HEK293 (cell line): ENCODE results near the gene MAML3.
A peak's percentile ranks its signal among the peaks of the same experiment; 100 is the strongest.

Source experiments
- CTCF ChIA-PET: fragments of 350-600 bp; formaldehyde crosslinking; extraction: SDS; loops from one replicate; lab custom pipeline; 2021; ENCODE audit warnings: antibody characterized with exemption; lab: Yijun Ruan, JAX
- POLR2A ChIA-PET: fragments of 300-600 bp; formaldehyde crosslinking; extraction: SDS; loops from one replicate; lab custom pipeline; 2020; ENCODE audit warnings: antibody characterized with exemption, inconsistent platforms; lab: Yijun Ruan, JAX
- H3K27ac ChIP-seq: fragments of 200-500 bp; sonication (Bioruptor generic); 2 replicates; pipeline ENCODE4 v1.5.1; 2014; ENCODE audit warnings: low read depth, low read length, control low read depth, inconsistent platforms; ENCODE audit errors: extremely low read depth
- H3K36me3 ChIP-seq, 2 experiments: fragments of 200-500 bp in 1 of 2; sonication (Bioruptor generic) in 1 of 2; 1 replicate in 1 of 2; 2 replicates in 1 of 2; pipeline ENCODE4 v1.5.1; 2014 to 2017; ENCODE audit warnings: inconsistent platforms in 2 of 2, low read length in 2 of 2; ENCODE audit not compliant: control insufficient read depth in 2 of 2, insufficient read depth in 1 of 2
- H3K4me1 ChIP-seq: fragments of 200-500 bp; sonication (Bioruptor generic); 2 replicates; pipeline ENCODE4 v1.5.1; 2014; ENCODE audit warnings: mild to moderate bottlenecking, low read length, inconsistent platforms; ENCODE audit not compliant: control insufficient read depth, insufficient read depth
- H3K4me3 ChIP-seq: 2 replicates; pipeline ENCODE4 v1.5.1; 2011; ENCODE audit warnings: low read depth, mild to moderate bottlenecking, control low read depth, low read length, moderate library complexity
- H3K9me3 ChIP-seq: fragments of 200-500 bp; sonication (Bioruptor generic); 2 replicates; pipeline ENCODE4 v1.5.1; 2014; ENCODE audit warnings: low read depth, low read length, inconsistent platforms; ENCODE audit not compliant: control insufficient read depth, insufficient read depth
- HIC1 ChIP-seq: fragments of 450-650 bp; formaldehyde crosslinking; IDR thresholded peaks from 2 replicates; pipeline ENCODE4 v1.5.1; 2016; ENCODE audit warnings: missing biosample characterization, missing genetic modification characterization
- PRDM10 ChIP-seq: fragments of 450-650 bp; formaldehyde crosslinking; IDR thresholded peaks from 2 replicates; pipeline ENCODE4 v1.5.1; 2016; ENCODE audit warnings: missing biosample characterization, missing genetic modification characterization
- PRDM4 ChIP-seq: fragments of 450-650 bp; formaldehyde crosslinking; IDR thresholded peaks from 2 replicates; pipeline ENCODE4 v1.5.1; 2017; ENCODE audit warnings: missing biosample characterization, missing genetic modification characterization
- REPIN1 ChIP-seq: fragments of 450-650 bp; formaldehyde crosslinking; IDR thresholded peaks from 2 replicates; pipeline ENCODE4 v1.5.1; 2017; ENCODE audit warnings: missing biosample characterization, missing genetic modification characterization, low read depth
- ZBTB7A ChIP-seq: fragments of 450-650 bp; formaldehyde crosslinking; IDR thresholded peaks from 2 replicates; pipeline ENCODE4 v1.5.1; 2016; ENCODE audit warnings: low read depth, missing biosample characterization, missing genetic modification characterization
- ZFHX2 ChIP-seq: fragments of 450-650 bp; formaldehyde crosslinking; conservative IDR thresholded peaks from 2 replicates; pipeline ENCODE4 v1.5.1; 2016; ENCODE audit warnings: missing biosample characterization, missing genetic modification characterization
- ZNF133 ChIP-seq: fragments of 450-650 bp; formaldehyde crosslinking; IDR thresholded peaks from 2 replicates; pipeline ENCODE4 v1.5.1; 2016; ENCODE audit warnings: missing biosample characterization, missing genetic modification characterization
- ZNF157 ChIP-seq: fragments of 450-650 bp; formaldehyde crosslinking; IDR thresholded peaks from 2 replicates; pipeline ENCODE4 v1.5.1; 2016; ENCODE audit warnings: missing biosample characterization, missing genetic modification characterization
- ZNF223 ChIP-seq: fragments of 450-650 bp; formaldehyde crosslinking; IDR thresholded peaks from 2 replicates; pipeline ENCODE4 v1.5.1; 2016; ENCODE audit warnings: missing biosample characterization, missing genetic modification characterization
- ZNF248 ChIP-seq: fragments of 450-650 bp; formaldehyde crosslinking; IDR thresholded peaks from 2 replicates; pipeline ENCODE4 v1.5.1; 2017; ENCODE audit warnings: missing biosample characterization, missing genetic modification characterization
- ZNF335 ChIP-seq: fragments of 450-650 bp; formaldehyde crosslinking; conservative IDR thresholded peaks from 2 replicates; pipeline ENCODE4 v1.5.1; 2016; ENCODE audit warnings: missing biosample characterization, missing genetic modification characterization
- ZNF350 ChIP-seq: fragments of 450-650 bp; formaldehyde crosslinking; IDR thresholded peaks from 2 replicates; pipeline ENCODE4 v1.5.0; 2017; ENCODE audit warnings: missing biosample characterization, mild to moderate bottlenecking, missing genetic modification characterization
- ZNF394 ChIP-seq: fragments of 450-650 bp; formaldehyde crosslinking; IDR thresholded peaks from 2 replicates; pipeline ENCODE4 v1.5.1; 2016; ENCODE audit warnings: missing biosample characterization, missing genetic modification characterization, mild to moderate bottlenecking, moderate library complexity, borderline replicate concordance
- ZNF416 ChIP-seq: fragments of 450-650 bp; formaldehyde crosslinking; IDR thresholded peaks from 2 replicates; pipeline ENCODE4 v1.5.1; 2016; ENCODE audit warnings: missing biosample characterization, missing genetic modification characterization
- ZNF48 ChIP-seq: fragments of 450-650 bp; formaldehyde crosslinking; IDR thresholded peaks from 2 replicates; pipeline ENCODE4 v1.5.1; 2016; ENCODE audit warnings: missing biosample characterization, missing genetic modification characterization
- ZNF510 ChIP-seq: fragments of 450-650 bp; formaldehyde crosslinking; IDR thresholded peaks from 2 replicates; pipeline ENCODE4 v1.5.1; 2018; ENCODE audit warnings: mild to moderate bottlenecking, missing genetic modification characterization, missing biosample characterization; ENCODE audit not compliant: insufficient replicate concordance
- ZNF621 ChIP-seq: fragments of 450-650 bp; formaldehyde crosslinking; IDR thresholded peaks from 2 replicates; pipeline ENCODE4 v1.5.1; 2017; ENCODE audit warnings: missing biosample characterization, missing genetic modification characterization
- ZNF670 ChIP-seq: fragments of 450-650 bp; formaldehyde crosslinking; IDR thresholded peaks from 2 replicates; pipeline ENCODE4 v1.5.1; 2016; ENCODE audit warnings: missing biosample characterization, missing genetic modification characterization, low read depth
- ZNF768 ChIP-seq: fragments of 450-650 bp; formaldehyde crosslinking; IDR thresholded peaks from 2 replicates; pipeline ENCODE4 v1.5.1; 2018; ENCODE audit warnings: missing biosample characterization, mild to moderate bottlenecking, missing genetic modification characterization
- ZXDB ChIP-seq: fragments of 450-650 bp; formaldehyde crosslinking; IDR thresholded peaks from 2 replicates; pipeline ENCODE4 v1.5.1; 2016; ENCODE audit warnings: missing biosample characterization, missing genetic modification characterization

The MAML3 gene

GRCh38 chr4:140156529-140157171 is 2.7 kb upstream of the MAML3 start:
- H3K36me3 ChIP-seq = no peaks in the 10 kb centered on the region
- ChIA-PET CTCF (interaction anchor here (1.0 kb wide), 1 partner anchor 500 kb away, joined by 3 read pairs; no protein-coding TSS in a partner anchor), POLR2A (no interaction called here)
- H3K4me3 ChIP-seq = no peak overlapping the region
- no peaks in the 10 kb centered on the region for H3K9me3 ChIP-seq
- no peak for TF ChIP-seq ZNF416 (tag by site-specific recombination)
- TF ChIP-seq ZNF510 (tag by site-specific recombination) = no peak
- TF ChIP-seq ZNF248 (tag by site-specific recombination) = no peak
- no peak for TF ChIP-seq PRDM10 (tag by site-specific recombination)
- no peak for TF ChIP-seq ZBTB7A (tag by site-specific recombination)
- no peak for TF ChIP-seq ZNF621
- TF ChIP-seq ZNF133 (tag by site-specific recombination) = no peak
- TF ChIP-seq ZXDB (tag by site-specific recombination) = no peak
- H3K27ac ChIP-seq = no peak overlapping the region
- no peaks in the 10 kb centered on the region for H3K4me1 ChIP-seq

- Histone ChIP-seq H3K27ac (peak overlapping the region; percentile 99), H3K4me1 (peaks cover 3% of the 10 kb centered on the region; the same call in 1 of the 2 replicates), H3K9me3 (no peaks in the 10 kb centered on the region)
- TF ChIP-seq ZNF157 = no peak
- no peak for TF ChIP-seq ZNF223 (tag by site-specific recombination)
- no peak for TF ChIP-seq ZNF350 (tag by site-specific recombination)
- no peak for TF ChIP-seq REPIN1
- no peak for TF ChIP-seq ZNF48 (tag by site-specific recombination)
- no peak for TF ChIP-seq ZNF768
- TF ChIP-seq, all 188 proteins: peak for 0
- Histone ChIP-seq H3K36me3 (no peaks in the 10 kb centered on the region), H3K4me3 (peak overlapping the region; percentile 64)
- CTCF ChIA-PET = no interaction called here
- POLR2A ChIA-PET = interaction anchor here (0.5 kb wide), 1 partner anchor 143 kb away, joined by 3 read pairs; no protein-coding TSS in a partner anchor
Measured at GRCh38 chr4:140154572-140154891, 548 bp upstream of the MAML3 start.

- peak overlapping the region; percentile 64 for H3K4me3 ChIP-seq
- peak; percentile 73 for TF ChIP-seq PRDM10 (tag by site-specific recombination)
- no peak for TF ChIP-seq PRDM4 (tag by site-specific recombination)
- TF ChIP-seq ZNF394 (tag by site-specific recombination) = no peak
- no peak for TF ChIP-seq ZNF670 (tag by site-specific recombination)
- peak; percentile 39; the same call in 1 of the 2 replicates for TF ChIP-seq ZNF335
- no peak for TF ChIP-seq HIC1 (tag by site-specific recombination)
- no peak for TF ChIP-seq ZFHX2 (tag by site-specific recombination)
- H3K36me3 ChIP-seq = no peaks in the 10 kb centered on the region
- ChIA-PET CTCF (interaction anchor here (0.7 to 1.3 kb wide), 3 partner anchors 18 to 120 kb away, joined by 3 read pairs; no protein-coding TSS in a partner anchor), POLR2A (interaction anchor here (1.0 to 1.2 kb wide), 2 partner anchors 99 to 100 kb away, joined by 3 read pairs; no protein-coding TSS in a partner anchor)
- peaks cover 3% of the 10 kb centered on the region; the same call in 1 of the 2 replicates for H3K4me1 ChIP-seq
- peak overlapping the region; percentile 99; the same call in 1 of the 2 replicates for H3K27ac ChIP-seq
- H3K9me3 ChIP-seq = no peaks in the 10 kb centered on the region
Measured at GRCh38 chr4:140153419-140153717, 616 bp downstream of the MAML3 start.
